Astrocyte of the hippocampus (primary cell): ENCODE results near the gene C1QTNF12.
A peak's percentile ranks its signal among the peaks of the same experiment; 100 is the strongest.

ENCODE experiments used
- DNase-seq: peaks from one replicate; pipeline ENCODE4 v3.0.0; 2011; ENCODE audit warnings: low read depth, low spot score

The C1QTNF12 gene

GRCh38 chr1:1246577-1247340 is at the start of gene C1QTNF12:
Gene C1QTNF12 (minus strand): TSS chr1:1246722. CDS start chr1:1246690, 32 bp downstream.
- DNase-seq: peak; percentile 47

- DNase-seq: no peak
Observed at GRCh38 chr1:1295154-1295923, 48.8 kb upstream of the C1QTNF12 start.

- DNase-seq: no peak
Observed at GRCh38 chr1:1294250-1294890, 47.8 kb upstream of the C1QTNF12 start.

GRCh38 chr1:1293263-1294249 is 47.0 kb upstream of the C1QTNF12 start:
- no peak for DNase-seq

- no peak for DNase-seq
Observed at GRCh38 chr1:1292851-1293250, 46.3 kb upstream of the C1QTNF12 start.

GRCh38 chr1:1292442-1292779 is 45.9 kb upstream of the C1QTNF12 start:
- DNase-seq: no peak

- DNase-seq: peak; percentile 56
Observed at GRCh38 chr1:1291548-1292441, 45.3 kb upstream of the C1QTNF12 start.

- peak; percentile 38 for DNase-seq
Observed at GRCh38 chr1:1291023-1291528, 44.6 kb upstream of the C1QTNF12 start.

GRCh38 chr1:1290238-1290731 is 43.8 kb upstream of the C1QTNF12 start:
- DNase-seq: peak; percentile 80

GRCh38 chr1:1287288-1288110 is 41.0 kb upstream of the C1QTNF12 start:
- no peak for DNase-seq

GRCh38 chr1:1286313-1287261 is 40.1 kb upstream of the C1QTNF12 start:
- DNase-seq: no peak

- DNase-seq: no peak
Observed at GRCh38 chr1:1285611-1286311, 39.2 kb upstream of the C1QTNF12 start.

GRCh38 chr1:1285102-1285571 is 38.6 kb upstream of the C1QTNF12 start:
- no peak for DNase-seq

- no peak for DNase-seq
Observed at GRCh38 chr1:1284221-1285101, 37.9 kb upstream of the C1QTNF12 start.

- peak; percentile 34 for DNase-seq
Observed at GRCh38 chr1:1283821-1284220, 37.3 kb upstream of the C1QTNF12 start.

GRCh38 chr1:1282998-1283397 is 36.5 kb upstream of the C1QTNF12 start:
- peak; percentile 47 for DNase-seq
